Karpas-422 (cell line): ENCODE results near the gene NFAT5. TPM values are rescaled to one million over a fixed set of nuclear protein-coding genes. Genes with fewer than 3 reads are reported as not detected.

Source experiments
- DNase-seq: peaks from one replicate; pipeline ENCODE4 v3.0.0-alpha.2; 2015
- H2AFZ ChIP-seq: fragments of 200-600 bp; sonication (generic); 2 replicates; pipeline ENCODE4 v1.6.1; 2014; ENCODE audit warnings: antibody characterized with exemption, low read length, mixed read lengths
- H3K27ac ChIP-seq: fragments of 200-600 bp; sonication (generic); 2 replicates; pipeline ENCODE4 v1.5.1; 2014; ENCODE audit warnings: mild to moderate bottlenecking, low read length, moderate library complexity
- H3K27me3 ChIP-seq: fragments of 200-600 bp; sonication (generic); 2 replicates; pipeline ENCODE4 v1.6.1; 2014; ENCODE audit warnings: low read length, mixed read lengths
- H3K36me3 ChIP-seq: fragments of 200-600 bp; sonication (generic); 2 replicates; pipeline ENCODE4 v1.6.1; 2014; ENCODE audit warnings: low read length, mixed read lengths; ENCODE audit not compliant: insufficient read depth
- H3K4me1 ChIP-seq: fragments of 200-600 bp; sonication (generic); 2 replicates; pipeline ENCODE4 v1.6.1; 2014; ENCODE audit warnings: mild to moderate bottlenecking, low read length, mixed read lengths
- H3K4me2 ChIP-seq: fragments of 200-600 bp; sonication (generic); 2 replicates; pipeline ENCODE4 v1.6.1; 2014; ENCODE audit warnings: low read length, low read depth, mild to moderate bottlenecking; ENCODE audit not compliant: poor library complexity, severe bottlenecking
- H3K4me3 ChIP-seq: fragments of 200-600 bp; sonication (generic); 2 replicates; pipeline ENCODE4 v1.5.1; 2014; ENCODE audit warnings: mild to moderate bottlenecking, antibody characterized with exemption, low read length, mixed read lengths
- H3K79me2 ChIP-seq: fragments of 200-600 bp; sonication (generic); 2 replicates; pipeline ENCODE4 v1.6.1; 2014; ENCODE audit warnings: mild to moderate bottlenecking, low read length, mixed read lengths
- H3K9ac ChIP-seq: fragments of 200-600 bp; sonication (generic); 2 replicates; pipeline ENCODE4 v1.6.0; 2014; ENCODE audit warnings: low read length
- H3K9me2 ChIP-seq: fragments of 200-600 bp; sonication (generic), shearing (Covaris generic); replicated peaks from 2 replicates; pipeline ENCODE4 v1.6.0; 2014; ENCODE audit warnings: mild to moderate bottlenecking, low read length, moderate library complexity; ENCODE audit not compliant: insufficient read depth
- H3K9me3 ChIP-seq: fragments of 300-700, 200-600 bp; sonication (generic); 2 replicates; pipeline ENCODE4 v1.6.1; 2014; ENCODE audit warnings: low read length, mixed read lengths
- H4K20me1 ChIP-seq: fragments of 200-600 bp; sonication (generic); 2 replicates; pipeline ENCODE4 v1.6.1; 2014; ENCODE audit warnings: mild to moderate bottlenecking, antibody characterized with exemption, low read length, low read depth; ENCODE audit not compliant: insufficient read depth
- total RNA-seq: library from RNA; depleted of rRNA; stranded (reverse); fragments of >200 nt; shearing (Covaris generic); gene quantifications from 2 replicates; pipeline ENCODE4 v1.2.3, GENCODE V29; 2014; ENCODE audit warnings: low replicate concordance

NFAT5 gene
- total RNA-seq, 1 experiment from 2014 or later: 41.6 TPM

DNA sequence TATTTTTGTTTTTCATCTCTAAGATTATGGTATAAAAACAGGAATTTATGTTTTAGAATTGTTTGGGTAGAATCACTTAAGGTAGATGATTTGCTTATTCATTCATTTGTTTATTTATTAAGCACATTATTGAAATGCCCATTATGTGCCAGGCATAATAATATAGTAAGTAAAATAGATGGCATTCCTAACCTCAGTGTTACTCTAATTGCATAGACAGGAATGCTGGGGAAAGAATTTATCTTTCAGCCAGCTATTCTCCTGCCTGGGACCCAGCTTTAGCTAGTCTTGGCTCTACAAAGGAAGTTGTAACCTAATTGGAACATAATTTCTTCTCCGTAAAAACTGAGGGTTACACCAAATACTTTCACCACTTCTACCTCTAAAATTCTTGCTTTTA lies 44.6 kb downstream of the NFAT5 start:
- H4K20me1 ChIP-seq: no peaks in the 10 kb centered on the region
- no peaks in the 10 kb centered on the region for H3K9me2 ChIP-seq
- no peak overlapping the region for H3K27ac ChIP-seq
- no peak for DNase-seq
- peaks cover 95% of the 10 kb centered on the region for H3K79me2 ChIP-seq
- peak overlapping the region; percentile 6 for H3K4me2 ChIP-seq
- no peak overlapping the region for H3K4me3 ChIP-seq
- no peak overlapping the region for H2AFZ ChIP-seq
- H3K4me1 ChIP-seq: peaks cover 45% of the 10 kb centered on the region
- H3K9me3 ChIP-seq: no peaks in the 10 kb centered on the region
- no peaks in the 10 kb centered on the region for H3K36me3 ChIP-seq
- no peak overlapping the region for H3K9ac ChIP-seq
- H3K27me3 ChIP-seq: no peaks in the 10 kb centered on the region

DNA sequence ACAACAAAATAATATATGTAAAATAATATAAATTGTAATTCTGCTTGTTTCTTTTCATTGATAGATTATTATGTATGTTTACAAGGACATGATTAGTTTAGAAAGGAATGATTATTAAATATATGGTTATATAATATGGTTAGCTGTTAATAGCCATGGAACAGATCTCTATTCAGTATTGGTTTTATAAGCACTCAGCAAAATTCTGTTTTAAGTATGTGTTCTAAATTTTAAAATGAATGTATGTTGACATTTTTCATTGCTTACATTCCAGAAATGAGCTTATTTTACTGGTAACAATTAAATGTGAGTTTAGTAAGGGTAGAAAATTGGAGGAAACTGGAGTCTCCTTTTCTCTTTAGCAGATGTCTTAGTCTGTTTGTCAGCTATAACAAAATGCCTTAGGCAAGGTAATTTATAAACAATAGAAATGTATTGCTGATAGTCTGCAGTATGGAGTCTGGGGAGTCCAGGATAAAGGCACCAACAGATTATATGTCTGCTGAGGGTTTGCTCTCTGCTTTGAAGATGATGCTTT lies 45.4 kb downstream of the NFAT5 start:
- Histone ChIP-seq H3K27ac (peak overlapping the region; percentile 20; the same call in 1 of the 2 replicates), H3K9ac (no peak overlapping the region), H3K79me2 (peaks cover 96% of the 10 kb centered on the region), H4K20me1 (no peaks in the 10 kb centered on the region), H3K4me1 (peaks cover 45% of the 10 kb centered on the region), H3K27me3 (no peaks in the 10 kb centered on the region), H3K9me2 (no peaks in the 10 kb centered on the region), H3K9me3 (no peaks in the 10 kb centered on the region), H3K4me2 (peak overlapping the region; percentile 6), H3K4me3 (no peak overlapping the region), H2AFZ (no peak overlapping the region), H3K36me3 (no peaks in the 10 kb centered on the region)
- DNase-seq: no peak

DNA sequence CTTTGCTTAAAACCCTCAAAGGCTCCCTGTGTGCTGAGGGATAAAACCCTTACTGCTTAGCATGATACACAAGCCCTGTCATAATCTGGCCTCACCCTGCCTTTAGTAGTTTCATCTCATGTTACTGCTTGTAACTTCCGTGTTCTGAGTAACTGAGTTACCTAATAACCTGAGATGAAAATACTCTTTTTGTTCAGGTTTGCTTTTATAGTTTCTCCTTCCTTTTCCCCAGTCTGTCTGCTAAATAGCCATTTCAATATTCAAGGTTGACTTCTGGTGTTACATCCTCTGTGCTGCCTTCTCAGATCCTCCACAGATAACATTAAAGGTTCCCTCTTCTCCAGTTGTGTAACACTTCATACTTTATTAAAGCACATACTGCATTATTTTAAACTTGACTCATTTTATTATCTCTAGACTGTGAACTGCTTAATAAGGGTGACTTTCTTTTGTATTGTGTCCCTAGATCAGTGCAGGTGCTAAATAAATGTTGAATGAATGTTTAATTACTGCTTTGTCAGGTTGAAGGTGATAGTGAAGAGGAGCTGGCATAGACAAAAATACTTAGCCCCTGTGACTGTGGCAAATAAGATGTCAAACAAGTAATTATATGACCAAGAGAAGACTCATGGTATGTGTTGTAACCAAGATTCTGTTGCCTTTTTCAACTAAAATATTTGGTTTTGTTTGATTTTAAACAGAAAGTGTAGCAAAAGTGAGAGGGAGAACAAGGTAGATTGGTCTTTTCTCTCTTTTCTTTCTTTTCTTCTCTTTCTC lies 47.8 kb downstream of the NFAT5 start:
- Histone ChIP-seq H3K4me1 (peaks cover 47% of the 10 kb centered on the region), H3K9me2 (no peaks in the 10 kb centered on the region), H4K20me1 (no peaks in the 10 kb centered on the region), H3K27me3 (no peaks in the 10 kb centered on the region), H3K4me3 (no peak overlapping the region), H3K27ac (peak overlapping the region; percentile 83), H2AFZ (peak overlapping the region; percentile 4; the same call in 1 of the 2 replicates), H3K9ac (peak overlapping the region; percentile 47), H3K79me2 (peaks cover 95% of the 10 kb centered on the region), H3K4me2 (peak overlapping the region; percentile 73), H3K36me3 (no peaks in the 10 kb centered on the region), H3K9me3 (no peaks in the 10 kb centered on the region)
- peak; percentile 78 for DNase-seq

DNA sequence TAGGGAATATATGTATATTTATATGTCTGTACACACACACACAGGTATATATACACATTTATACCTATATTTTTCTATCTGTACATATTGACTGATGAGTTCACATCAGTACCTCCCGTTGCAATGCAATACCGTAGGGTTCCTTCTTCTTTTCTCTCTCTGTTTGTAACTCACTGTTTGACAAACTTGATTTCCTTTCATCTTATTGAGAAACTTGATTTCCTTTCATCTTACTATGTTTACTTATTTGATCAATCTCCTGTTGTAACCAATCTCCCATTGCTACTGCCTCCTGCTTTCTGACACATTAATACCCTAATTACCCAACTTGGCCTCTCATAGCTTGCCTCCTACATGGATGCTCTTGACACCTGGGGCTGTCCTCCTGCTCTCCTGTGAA lies 49.8 kb downstream of the NFAT5 start:
- H3K27ac ChIP-seq: no peak overlapping the region
- no peaks in the 10 kb centered on the region for H3K27me3 ChIP-seq
- H3K9me2 ChIP-seq: no peaks in the 10 kb centered on the region
- no peak overlapping the region for H2AFZ ChIP-seq
- H4K20me1 ChIP-seq: no peaks in the 10 kb centered on the region
- H3K9ac ChIP-seq: no peak overlapping the region
- peaks cover 53% of the 10 kb centered on the region for H3K4me1 ChIP-seq
- DNase-seq: no peak
- peaks cover 97% of the 10 kb centered on the region for H3K79me2 ChIP-seq
- 0 out of 2 replicates have a peak, but pooled peaks cover 6% of the 10 kb centered on the region for H3K36me3 ChIP-seq
- H3K9me3 ChIP-seq: no peaks in the 10 kb centered on the region
- H3K4me3 ChIP-seq: no peak overlapping the region
- no peak overlapping the region for H3K4me2 ChIP-seq

DNA sequence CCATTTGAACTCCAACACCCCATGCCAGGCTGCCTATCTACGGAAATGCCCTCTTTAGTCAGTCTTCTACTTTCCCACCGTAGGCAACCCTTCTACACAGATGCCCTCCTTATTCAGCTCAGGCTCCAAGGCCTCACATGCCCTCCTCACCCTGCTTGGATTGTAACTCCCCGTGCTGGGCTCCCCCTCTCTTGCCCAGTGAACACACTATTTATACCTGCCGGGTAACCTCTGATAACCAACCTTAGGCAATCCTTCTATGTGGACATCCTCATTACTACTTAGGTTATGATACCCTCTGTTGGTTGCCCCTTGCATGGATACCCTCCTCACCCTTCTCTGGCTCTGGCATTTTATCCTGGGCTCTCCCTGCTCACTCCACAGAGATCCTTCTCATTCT lies 50.3 kb downstream of the NFAT5 start:
- Histone ChIP-seq H3K36me3 (0 out of 2 replicates have a peak, but pooled peaks cover 6% of the 10 kb centered on the region), H3K4me3 (no peak overlapping the region), H2AFZ (no peak overlapping the region), H4K20me1 (no peaks in the 10 kb centered on the region), H3K4me2 (no peak overlapping the region), H3K9me3 (no peaks in the 10 kb centered on the region), H3K9me2 (no peaks in the 10 kb centered on the region), H3K27ac (no peak overlapping the region), H3K79me2 (peaks cover 97% of the 10 kb centered on the region), H3K27me3 (no peaks in the 10 kb centered on the region), H3K9ac (no peak overlapping the region), H3K4me1 (peaks cover 54% of the 10 kb centered on the region)
- no peak for DNase-seq

DNA sequence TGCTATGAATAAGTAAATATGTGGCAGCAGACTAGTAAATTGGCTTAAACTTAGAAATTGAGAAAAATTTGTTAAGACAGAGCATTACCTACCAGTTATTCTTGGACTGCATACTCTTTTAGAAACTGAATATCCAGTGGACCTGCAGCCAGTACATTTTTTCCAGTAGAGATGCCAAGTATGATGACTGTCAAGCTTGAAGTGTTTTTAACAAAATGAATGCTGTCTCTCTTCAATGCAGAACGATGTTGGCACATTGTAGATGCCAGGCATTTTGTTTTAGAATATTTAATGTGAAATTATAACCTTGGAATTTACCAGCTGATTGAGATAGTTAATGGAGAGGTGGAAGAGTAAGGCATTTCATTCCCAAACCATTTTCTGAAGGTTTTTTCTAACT lies 52.5 kb downstream of the NFAT5 start:
- Histone ChIP-seq H3K36me3 (0 out of 2 replicates have a peak, but pooled peaks cover 6% of the 10 kb centered on the region), H3K4me3 (no peak overlapping the region), H3K4me1 (peaks cover 36% of the 10 kb centered on the region), H3K27me3 (no peaks in the 10 kb centered on the region), H4K20me1 (no peaks in the 10 kb centered on the region), H3K4me2 (no peak overlapping the region), H2AFZ (no peak overlapping the region), H3K9me2 (no peaks in the 10 kb centered on the region), H3K27ac (no peak overlapping the region), H3K9ac (no peak overlapping the region), H3K9me3 (no peaks in the 10 kb centered on the region), H3K79me2 (peaks cover 96% of the 10 kb centered on the region)
- DNase-seq: no peak

DNA sequence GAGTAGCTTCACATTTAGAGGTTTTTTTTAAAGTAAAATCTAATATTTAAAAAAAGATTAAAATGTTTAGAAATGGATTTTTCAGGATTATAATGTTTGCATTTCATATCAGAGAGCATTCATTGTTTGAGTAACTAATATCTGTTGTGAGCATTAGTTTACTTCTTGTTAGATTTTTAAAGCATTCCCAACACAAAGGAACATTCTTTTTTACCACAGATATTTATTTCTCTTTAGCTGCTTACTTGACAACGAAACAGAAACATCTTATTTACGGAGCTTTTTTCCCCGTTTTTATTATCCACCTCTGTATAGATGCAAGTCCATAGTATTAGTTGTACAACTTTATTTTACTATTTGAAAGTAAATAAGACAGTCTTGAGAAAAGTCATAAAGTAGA lies 53.0 kb downstream of the NFAT5 start:
- no peaks in the 10 kb centered on the region for H3K27me3 ChIP-seq
- no peak overlapping the region for H3K27ac ChIP-seq
- H3K36me3 ChIP-seq: 0 out of 2 replicates have a peak, but pooled peaks cover 6% of the 10 kb centered on the region
- DNase-seq: no peak
- H3K9me2 ChIP-seq: no peaks in the 10 kb centered on the region
- no peak overlapping the region for H3K9ac ChIP-seq
- no peak overlapping the region for H2AFZ ChIP-seq
- H3K9me3 ChIP-seq: no peaks in the 10 kb centered on the region
- no peak overlapping the region for H3K4me3 ChIP-seq
- peaks cover 32% of the 10 kb centered on the region for H3K4me1 ChIP-seq
- peaks cover 92% of the 10 kb centered on the region for H3K79me2 ChIP-seq
- H3K4me2 ChIP-seq: no peak overlapping the region
- H4K20me1 ChIP-seq: no peaks in the 10 kb centered on the region

DNA sequence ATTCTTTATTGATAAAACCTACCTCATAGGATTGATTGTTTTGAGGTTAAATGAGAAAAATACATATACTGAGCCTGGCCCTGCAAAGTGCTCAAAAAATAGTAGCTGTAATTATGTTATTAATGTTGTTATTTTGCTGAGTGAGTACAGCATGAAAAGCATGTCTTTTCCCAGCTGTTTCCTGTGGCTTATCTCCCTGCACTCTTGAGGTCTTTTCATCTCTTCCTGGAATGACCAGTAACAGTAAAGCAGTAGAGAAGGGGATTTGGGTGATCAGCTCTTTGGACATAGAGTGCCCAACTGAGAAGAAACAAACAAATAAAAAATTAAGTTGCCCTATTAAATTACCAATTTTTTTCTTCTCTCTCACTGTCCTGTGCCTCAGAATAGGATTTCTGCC lies 53.7 kb downstream of the NFAT5 start:
- Histone ChIP-seq H3K4me1 (peaks cover 30% of the 10 kb centered on the region), H3K27me3 (no peaks in the 10 kb centered on the region), H2AFZ (no peak overlapping the region), H3K27ac (no peak overlapping the region), H3K9ac (no peak overlapping the region), H3K4me3 (no peak overlapping the region), H3K9me2 (no peaks in the 10 kb centered on the region), H4K20me1 (no peaks in the 10 kb centered on the region), H3K4me2 (no peak overlapping the region), H3K9me3 (no peaks in the 10 kb centered on the region), H3K36me3 (0 out of 2 replicates have a peak, but pooled peaks cover 6% of the 10 kb centered on the region), H3K79me2 (peaks cover 92% of the 10 kb centered on the region)
- DNase-seq: no peak
